ENCODE data around the gene TPM1. TPM values are rescaled to one million over a fixed set of nuclear protein-coding genes. Genes with fewer than 3 reads are reported as not detected.
A peak's percentile ranks its signal among the peaks of the same experiment; 100 is the strongest.
"Not testable (repeated sequence)": the region's sequence is repeated elsewhere in the genome, so short reads cannot be mapped to it uniquely, and the experiment has no call there.

TPM1 gene
- 164 and 217 TPM in 2 replicates for total RNA-seq

DNA sequence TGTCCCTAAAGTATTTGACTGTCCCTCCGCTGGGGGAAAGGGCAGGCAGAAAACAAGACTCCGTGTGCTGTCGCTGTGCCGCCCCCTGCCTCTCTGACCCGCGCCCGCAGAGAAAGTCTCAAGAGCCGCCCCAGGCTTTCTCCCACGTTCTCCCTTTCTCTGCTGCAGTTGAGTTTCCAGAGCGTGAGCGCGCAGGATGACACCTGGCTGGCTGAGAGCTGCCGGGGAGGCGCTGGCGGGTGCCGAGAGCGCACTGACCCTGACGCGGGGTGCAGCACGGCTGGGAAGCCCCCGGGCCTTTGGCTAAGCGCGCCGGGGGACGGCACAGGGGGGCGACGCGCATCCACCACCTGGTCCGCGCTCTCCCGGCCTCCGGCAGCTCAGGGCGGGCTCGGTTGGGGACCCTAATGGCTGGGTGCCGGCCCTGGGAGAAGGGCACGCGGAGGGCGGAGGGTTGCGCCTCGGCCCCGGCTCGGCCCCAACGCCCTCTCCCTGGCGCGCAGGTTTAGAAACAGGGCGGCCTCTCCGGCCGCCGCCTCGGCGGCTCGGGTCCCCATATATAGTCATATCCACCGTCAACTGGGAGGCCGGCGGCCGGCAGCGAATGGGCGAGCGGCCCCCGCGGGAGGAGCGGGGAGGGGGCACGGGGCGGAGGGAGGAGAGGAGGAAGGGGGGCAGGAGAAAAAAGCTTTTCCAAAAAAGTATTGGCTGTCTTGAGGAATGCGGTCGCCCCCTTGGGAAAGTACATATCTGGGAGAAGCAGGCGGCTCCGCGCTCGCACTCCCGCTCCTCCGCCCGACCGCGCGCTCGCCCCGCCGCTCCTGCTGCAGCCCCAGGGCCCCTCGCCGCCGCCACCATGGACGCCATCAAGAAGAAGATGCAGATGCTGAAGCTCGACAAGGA lies at the start of gene TPM1:
Gene TPM1, plus strand, starts transcription at position 774 of the 903 bp plus-strand sequence. Its CDS starts 83 bp downstream, at position 857.
- DNase-seq (ENCODE audit: low read depth in 2 of 2), result peak; percentile 84 to 91

DNA sequence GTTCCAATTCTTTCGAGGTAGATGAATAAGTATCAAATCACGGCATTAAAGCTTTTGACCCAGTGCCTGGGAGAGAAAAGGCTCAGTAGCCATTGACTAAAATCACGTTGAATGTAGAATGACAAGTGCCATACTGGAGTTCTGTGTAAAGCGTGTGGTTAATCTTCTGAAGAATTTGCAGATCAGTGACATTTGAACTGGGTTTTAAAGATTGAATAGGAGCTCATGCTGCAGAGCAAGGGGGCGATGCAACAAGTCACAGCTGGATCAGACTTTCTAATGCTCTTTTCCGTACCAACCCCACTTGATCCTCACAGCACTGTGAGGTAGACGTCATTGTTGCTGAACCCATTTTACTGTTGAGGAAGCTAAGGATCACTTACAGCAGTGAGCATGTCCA lies 49.5 kb upstream of the TPM1 start:
- DNase-seq (ENCODE audit: low read depth in 2 of 2), result no peak

DNA sequence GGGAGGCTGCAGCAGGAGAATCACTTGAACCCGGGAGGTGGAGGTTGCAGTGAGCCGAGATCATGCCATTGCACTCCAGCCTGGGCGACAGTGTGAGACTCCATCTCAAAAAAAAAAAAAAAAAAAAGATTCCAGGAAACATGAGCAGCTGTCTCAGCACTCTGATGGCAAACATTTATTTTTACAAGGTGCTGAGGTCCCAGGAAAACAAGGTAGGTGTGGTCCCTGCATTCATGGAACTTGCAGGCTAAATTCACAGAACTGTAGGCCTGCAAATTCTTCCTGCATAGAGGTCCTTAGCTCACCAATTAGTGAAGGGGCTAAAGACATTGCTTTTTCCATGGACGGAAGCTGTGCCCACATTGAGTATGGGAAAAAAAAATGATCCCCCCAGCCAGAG lies 48.9 kb upstream of the TPM1 start:
- DNase-seq (ENCODE audit: low read depth in 2 of 2), result not testable (repeated sequence)

DNA sequence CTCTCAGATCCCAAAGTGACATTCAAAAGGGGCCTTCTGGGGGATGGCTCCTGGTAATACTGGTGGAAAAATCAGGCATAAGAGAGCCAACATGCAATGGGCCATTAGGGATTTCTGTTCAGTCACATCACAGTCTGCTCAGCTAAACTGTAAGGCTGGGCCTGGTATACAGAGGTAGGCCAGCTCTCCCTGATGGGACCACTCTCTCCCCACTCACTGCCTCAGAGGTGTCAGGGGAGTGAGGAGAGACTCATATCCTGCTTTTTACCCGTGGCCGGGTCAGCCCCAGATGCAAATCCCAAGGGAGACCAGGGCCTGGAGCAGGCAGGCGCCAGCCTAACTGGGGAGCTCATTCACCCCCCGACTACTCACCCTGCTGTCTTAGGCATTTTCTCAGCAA lies 48.1 kb upstream of the TPM1 start:
- DNase-seq (ENCODE audit: low read depth in 2 of 2), result no peak

DNA sequence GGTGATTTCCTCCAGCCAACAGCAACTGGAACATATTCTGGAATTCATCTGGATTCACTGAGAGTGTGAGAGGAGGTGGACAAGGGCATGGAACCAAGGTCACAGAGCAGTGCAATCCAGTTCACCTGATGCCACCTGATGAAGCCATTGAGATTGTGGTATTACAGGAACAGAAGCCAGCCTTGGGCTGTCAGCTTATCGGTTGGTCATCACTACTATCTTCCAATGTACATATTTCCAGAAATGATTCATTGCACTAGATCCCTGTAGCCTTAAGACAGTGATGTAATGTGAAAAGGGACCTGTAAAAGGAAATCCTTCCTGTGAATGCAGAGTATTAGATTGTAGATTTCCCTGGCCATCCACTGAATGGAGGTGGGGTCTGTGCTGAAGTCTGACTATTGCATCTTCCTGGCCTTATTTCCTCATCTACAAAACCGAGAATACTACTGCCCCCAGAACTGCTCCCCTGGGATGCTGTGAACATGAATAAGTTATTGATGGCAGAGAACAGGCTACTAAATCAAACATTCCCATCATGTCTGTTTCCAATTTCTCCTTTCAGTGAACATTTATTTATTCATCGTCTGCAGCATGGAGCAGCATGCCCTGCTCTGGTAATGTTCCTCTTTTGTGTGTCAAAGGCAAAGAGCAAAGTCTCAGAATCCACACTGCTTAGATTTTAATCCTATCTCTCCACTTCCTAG lies 47.4 kb upstream of the TPM1 start:
- no peak for DNase-seq (ENCODE audit: low read depth in 2 of 2)

DNA sequence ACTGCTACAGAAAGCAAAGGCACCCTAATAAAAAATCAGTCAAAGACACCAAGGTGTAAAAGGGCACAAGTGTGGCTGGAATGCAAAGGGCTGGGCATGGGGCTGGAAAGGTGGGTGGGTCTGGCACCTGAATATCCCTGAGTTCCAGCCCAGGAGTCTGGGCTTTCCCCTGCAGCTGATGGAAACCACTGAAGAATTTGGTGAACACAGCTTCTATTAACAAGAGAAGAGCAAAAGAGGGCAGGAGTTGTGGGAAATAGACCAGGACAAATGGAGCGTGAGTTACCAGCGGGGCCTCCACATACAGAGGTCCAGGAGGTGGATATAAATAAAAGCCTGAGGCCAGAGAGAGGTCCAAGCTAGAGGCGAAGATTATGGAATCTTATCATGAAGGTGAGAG lies 45.1 kb upstream of the TPM1 start:
- no peak for DNase-seq (ENCODE audit: low read depth in 2 of 2)

DNA sequence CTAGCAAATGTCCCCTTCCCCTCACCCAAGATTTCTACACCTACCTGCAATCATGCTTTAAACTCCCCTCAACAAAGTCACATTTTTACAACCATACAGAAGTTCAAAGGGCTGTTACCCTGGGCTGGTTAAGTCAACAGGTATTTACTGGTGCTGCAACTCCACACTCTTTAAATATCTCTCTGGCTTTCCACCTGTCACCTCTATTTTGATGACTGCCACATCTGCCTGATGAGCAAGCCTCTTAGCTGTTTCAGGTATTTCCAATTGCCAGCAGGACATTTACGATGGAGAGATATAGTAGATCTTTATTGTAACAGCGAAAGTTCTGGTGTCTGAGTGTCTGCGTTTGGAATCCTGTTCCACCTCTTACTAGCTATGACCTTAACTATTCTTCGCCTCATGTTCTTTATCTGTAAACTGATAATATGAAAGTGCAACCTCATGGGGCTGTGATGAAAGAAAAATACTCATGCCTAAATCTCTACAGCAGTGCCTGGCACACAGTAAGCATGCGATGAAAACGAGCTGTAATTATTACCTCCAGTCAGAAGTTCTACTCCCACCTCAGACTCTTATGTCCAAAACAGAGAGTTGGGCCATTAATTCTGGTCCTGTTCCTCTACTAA lies 44.2 kb upstream of the TPM1 start:
- no peak for DNase-seq (ENCODE audit: low read depth in 2 of 2)

DNA sequence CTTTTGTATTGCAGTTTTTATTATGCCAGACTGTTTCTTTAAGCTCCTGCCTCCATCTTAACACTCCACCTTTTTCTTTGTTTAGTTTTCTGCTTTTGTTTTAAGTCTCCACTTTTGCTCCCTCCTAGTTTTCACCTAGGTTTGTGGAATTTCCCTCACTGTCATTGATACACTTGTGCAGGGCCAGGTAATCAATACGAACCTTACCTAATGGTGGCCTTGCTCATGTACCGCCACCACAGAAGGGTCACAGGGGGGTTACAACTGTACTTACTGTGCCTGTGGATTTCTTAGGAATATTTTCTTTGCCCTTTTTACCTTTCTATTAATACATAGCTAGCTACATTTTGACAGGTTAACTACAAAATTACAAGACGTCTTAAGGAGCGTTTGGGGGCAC lies 43.4 kb upstream of the TPM1 start:
- no peak for DNase-seq (ENCODE audit: low read depth in 2 of 2)

DNA sequence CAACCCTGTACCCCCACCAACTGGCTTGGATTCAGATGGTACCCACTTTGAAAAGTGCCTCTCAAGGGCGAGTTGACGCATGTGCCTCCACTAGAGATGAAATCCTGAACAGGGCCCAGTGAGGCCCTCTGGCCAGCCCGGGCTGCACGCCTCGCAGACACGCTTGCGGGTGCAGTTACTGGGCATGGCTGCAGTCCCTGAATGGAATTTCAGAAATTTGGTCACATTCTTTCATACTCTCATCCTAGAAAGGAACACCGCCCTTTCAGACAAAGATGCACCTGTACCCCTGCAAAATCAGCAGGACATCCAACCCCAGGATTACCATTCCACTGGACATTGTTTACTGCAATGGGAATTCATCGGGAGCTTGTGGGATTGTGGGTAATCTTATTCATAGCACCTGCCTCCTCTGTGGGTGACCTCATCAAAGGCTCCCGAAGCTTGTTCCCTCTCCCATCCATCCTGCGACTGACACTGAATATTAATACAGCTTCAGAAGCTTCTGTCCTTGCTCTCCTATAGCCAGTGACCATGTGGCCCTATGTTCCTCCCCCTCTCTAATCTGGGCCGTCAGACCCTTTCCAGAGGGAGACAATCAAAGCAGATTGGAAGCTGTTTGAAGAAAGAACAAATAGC lies 42.5 kb upstream of the TPM1 start:
- no peak for DNase-seq (ENCODE audit: low read depth in 2 of 2)

DNA sequence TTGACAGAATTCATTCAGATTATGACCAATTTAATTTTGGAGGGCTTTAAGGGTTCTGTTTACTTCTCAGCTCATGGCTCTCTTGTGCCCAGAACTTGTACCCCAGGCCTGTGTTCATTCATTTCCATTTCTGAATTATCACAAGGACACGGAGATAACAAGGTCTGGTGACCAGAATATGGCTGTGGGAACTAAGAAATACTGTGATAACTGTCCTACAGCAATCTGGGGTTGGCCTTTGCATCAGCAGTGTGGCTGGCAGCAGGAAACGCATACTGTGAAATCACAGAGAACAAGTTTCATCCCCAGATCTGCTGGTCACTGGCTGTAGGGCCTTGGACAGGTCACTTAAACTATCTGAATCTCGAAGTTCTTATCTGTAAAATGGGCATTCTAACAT lies 41.8 kb upstream of the TPM1 start:
- DNase-seq (ENCODE audit: low read depth in 2 of 2), result no peak

DNA sequence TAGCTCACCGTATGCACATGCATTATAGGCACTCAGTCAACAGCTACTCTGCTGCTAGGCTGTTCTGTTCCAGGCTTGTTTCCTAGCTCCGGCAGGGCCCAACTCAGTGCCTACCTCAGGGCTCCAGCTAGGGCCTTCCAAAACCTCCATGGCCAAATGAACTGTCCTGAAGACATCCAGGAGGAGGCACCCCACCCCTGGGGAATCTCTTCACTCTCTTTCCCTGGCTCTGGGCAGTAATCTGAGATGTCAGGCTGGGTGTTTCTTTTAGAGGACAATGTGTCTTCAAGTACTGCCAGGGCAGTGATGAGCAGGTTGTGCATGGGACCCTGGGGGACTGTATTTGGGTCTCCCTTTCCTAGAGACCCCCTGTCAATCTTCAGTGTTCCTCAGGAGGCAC lies 38.3 kb upstream of the TPM1 start:
- DNase-seq (ENCODE audit: low read depth in 2 of 2), result no peak

DNA sequence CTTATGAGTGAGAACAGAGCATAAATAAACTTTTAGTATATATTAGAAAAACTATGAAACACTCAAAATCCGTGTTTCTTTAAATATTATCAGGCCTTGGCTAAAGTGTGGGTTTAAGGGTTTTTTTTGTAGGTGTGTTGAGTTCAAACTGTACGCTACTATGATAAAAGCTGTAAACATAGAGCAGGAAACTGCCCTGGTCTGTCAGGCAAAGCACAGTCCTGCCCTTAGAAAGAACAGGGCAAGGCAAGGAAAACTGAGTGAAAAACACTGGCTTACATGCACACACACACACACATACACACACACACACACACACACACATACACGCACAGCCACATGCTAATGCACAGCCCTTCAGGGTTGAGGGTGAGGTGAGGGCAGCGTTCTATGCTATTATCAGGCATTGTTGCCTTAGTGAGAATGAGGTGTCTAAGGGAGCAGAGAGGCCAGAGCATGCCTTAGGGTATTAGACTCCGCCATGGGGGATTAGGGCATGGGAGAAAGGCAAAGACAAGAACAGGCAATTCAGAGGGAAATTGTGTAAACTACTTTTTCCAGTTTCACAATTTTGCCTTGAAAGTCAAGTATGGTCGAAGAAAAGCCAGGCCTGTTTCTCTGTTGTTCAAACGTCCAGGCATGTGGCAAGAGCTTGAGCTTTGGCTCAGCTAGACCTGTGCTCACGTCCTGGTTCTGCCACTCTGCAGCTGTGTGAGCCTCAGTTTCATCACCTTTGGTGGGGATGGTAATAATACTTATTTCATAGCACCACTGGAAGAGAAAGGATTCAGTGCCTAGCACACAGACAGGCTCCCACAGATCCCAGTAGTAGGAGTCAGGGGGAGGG lies 36.3 kb upstream of the TPM1 start:
- no peak for DNase-seq (ENCODE audit: low read depth in 2 of 2)

DNA sequence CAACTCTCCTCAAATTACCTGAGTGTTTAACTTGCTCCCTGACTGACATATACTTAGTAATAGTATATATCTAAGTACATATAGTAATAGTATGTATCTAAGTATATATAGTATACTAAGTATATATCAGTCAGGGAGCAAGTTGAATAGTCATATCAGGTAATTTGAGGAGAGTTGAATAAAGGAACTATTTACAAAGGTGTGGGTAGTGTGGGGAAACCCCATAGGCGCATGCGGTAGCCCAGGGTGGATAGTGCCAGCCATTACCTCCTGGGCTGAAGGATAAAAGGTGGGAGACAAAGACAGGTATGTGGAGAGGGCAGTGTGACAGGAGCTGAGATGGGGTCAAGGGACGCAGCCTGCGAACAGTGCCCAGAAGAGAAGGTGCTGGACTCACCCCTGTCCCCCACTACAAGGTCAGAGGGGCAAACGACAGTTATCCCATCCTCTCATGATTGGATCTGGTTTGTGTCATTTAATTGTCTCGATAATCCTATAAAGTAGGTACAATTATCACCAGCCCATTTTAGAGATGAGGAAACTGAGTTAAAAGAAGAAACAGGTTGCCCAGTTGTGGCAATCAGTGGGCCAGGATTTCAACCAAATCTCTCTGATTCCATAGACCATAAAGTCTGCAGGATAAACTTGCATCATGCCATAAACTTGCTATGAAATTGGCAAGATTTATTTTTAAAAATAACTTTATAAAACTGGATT lies 34.1 kb upstream of the TPM1 start:
- DNase-seq (ENCODE audit: low read depth in 2 of 2), result no peak

DNA sequence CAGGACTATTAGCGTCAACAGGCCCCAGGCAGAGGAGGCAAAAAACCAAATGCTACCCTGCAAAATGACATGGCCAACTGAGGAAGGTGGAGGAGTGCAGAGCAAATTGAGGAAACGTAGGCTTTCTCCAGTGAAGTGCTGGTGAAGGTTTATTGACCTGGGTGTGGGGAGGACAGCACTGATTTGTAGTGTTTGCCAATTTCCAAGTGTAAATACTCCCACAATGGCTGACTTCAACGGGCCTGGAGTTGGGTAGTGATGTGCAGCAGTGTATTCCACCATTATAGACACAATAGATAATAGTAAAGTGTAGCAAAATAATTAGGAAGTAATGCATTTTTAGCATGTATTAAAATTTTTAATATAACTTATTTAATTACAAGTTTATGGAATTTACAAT lies 32.2 kb upstream of the TPM1 start:
- DNase-seq (ENCODE audit: low read depth in 2 of 2), result no peak

DNA sequence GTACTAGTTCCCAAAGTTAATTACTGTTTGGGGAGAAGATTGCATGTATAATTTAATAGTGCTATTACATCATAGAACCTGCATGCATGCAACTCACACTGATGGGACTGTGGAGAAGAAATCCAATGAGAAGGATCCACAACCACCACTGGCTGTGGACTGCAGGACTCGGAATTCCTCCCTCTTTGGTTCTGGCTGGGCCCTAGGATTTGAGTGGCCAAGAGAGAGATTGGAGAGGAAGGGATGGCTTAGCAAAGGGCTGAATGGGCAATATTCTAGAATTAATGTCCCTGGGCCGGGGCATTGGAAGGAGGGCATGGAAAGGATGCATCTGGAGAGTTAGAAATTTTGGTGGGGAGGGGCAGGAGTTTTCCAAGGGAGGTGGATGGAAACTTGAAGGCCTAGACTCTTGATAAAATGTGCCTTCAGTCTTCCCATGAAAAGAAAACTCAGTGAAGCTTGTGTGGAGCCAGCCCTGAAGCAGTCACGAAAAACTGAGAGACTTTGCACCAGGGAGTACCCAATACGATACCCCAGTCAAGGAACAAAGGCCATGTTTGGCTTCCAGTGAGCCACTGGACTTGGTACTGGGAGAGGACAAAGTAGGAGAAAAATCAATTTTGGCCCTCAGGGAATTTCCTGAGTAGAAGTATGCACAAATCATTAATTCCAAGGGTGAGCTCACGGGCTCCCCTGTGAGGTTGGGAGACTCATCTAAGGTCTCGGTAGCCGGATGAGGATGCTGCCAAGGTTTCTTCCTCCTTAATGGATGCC lies 31.4 kb upstream of the TPM1 start:
- no peak for DNase-seq (ENCODE audit: low read depth in 2 of 2)

DNA sequence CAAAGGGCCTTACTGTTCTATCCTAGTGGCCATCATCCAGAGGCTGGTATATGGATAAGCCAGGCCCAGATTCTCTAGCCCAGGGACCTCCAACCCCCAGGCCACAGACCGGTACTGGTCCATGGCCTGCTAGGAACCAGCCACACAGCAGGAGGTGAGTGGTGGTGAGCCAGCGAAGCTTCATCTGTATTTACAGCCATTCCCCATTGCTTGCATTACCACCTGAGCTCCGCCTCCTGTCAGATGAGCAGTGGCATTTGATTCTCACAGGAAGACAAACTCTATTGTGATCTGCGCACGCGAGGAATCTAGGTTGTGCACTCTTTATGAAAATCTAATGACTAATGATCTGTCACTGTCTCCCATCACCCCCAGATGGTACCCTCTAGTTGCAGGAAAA lies 30.1 kb upstream of the TPM1 start:
- DNase-seq (ENCODE audit: low read depth in 2 of 2), result no peak

DNA sequence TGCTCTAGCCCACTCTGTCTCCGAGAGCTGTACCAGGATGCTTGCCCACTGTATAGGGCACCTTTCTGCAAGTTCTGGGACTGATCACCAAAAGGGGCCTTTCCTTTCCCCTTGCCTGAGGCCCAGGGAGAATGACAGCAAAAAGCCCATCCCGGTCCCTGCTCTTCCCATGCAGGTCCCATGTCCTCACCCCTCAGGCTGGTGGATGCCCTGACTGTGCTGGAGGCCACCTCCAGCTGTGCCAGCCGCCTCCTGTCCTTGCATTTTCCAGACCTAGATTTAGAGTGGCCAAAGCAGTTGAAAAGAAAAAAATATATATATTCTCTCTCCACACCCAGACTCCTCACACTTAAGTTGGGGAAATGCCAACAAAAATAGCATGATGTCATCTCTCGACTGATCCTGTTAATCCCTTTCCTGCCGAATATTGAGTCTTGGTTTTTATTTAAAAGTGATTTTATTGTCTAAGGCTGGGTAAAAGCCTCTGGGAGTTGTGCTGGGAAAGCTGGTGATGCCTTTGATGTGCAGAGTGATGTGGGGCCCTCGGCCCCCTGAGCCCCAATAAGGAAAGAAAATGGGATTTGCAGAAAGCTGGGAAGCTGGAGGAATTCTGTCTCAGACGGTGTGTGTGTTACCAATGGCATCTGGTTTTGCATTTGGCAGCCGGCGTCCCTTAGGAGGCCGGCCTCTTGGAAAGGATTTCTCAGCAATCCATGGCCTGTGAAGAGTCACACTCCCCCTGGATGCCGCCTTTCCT lies 29.3 kb upstream of the TPM1 start:
- DNase-seq (ENCODE audit: low read depth in 2 of 2), result peak; percentile 68 to 82

DNA sequence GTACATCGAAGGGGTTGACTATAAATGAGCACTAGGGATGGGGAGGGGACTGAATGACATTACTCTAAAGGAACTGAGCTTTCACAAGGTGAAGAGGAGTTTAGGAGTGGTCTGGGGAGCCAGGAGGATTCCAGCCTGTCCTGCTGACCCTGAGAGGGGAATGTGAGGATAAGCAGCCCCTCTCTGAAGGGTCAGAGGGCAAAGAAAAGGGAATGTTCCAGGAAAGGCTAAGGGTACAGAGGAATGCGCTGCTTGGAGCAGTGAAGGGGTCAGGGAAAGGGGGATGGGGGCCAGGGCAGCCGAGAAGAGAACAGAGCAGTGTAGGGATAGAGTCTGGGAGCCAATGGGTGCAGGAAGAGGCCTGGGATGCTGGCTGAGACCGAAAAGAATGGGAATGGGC lies 28.0 kb upstream of the TPM1 start:
- DNase-seq (ENCODE audit: low read depth in 2 of 2), result no peak

DNA sequence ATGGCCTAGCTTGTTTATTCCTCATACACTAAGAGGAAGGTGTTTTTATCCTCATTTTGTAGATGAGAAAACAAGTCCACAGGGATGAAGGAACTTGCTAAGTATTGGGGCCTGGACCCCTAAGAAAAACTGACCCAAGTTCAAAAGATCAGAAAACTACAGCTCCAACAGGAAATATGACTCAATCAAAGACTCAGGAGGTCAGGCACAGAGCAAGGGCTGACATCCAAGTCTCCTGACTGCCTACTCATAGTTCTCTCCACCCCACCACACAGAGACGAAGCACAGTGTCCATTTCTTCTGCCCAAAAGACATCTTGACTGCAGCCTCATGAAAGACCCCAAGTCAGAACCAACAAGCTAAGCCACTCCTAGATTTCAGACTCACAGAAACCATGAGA lies 26.9 kb upstream of the TPM1 start:
- DNase-seq (ENCODE audit: low read depth in 2 of 2), result peak; percentile 10 to 76

Data from lung microvascular endothelial cell (primary cell).